ENCODE results near the gene ATP11B. TPM values are rescaled to one million over a fixed set of nuclear protein-coding genes. Genes with fewer than 3 reads are reported as not detected.

The ATP11B gene
- polyA plus RNA-seq, 1 experiment, result 11.2 TPM

DNA sequence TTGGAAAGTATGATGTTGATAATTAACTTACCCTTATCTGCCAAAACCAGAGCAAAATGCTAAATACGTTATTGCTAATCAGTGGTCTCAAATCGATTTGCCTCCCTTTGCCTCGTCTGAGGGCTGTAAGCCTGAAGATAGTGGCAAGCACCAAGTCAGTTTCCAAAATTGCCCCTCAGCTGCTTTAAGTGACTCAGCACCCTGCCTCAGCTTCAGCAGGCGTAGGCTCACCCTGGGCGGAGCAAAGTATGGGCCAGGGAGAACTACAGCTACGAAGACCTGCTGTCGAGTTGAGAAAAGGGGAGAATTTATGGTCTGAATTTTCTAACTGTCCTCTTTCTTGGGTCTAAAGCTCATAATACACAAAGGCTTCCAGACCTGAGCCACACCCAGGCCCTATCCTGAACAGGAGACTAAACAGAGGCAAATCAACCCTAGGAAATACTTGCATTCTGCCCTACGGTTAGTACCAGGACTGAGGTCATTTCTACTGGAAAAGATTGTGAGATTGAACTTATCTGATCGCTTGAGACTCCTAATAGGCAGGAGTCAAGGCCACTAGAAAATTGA is 127.3 kb downstream of the ATP11B start:
- Histone ChIP-seq H3K4me3 (ENCODE audit: low read depth, low read length) (no peak overlapping the region), H3K27me3 (ENCODE audit: control insufficient read depth, insufficient read depth, low read length) (no peaks in the 10 kb centered on the region), H3K36me3 (ENCODE audit: control insufficient read depth, insufficient read depth, low read length) (peaks cover 2% of the 10 kb centered on the region; the same call in 1 of the 2 replicates)
- TF ChIP-seq, protein P1, sequence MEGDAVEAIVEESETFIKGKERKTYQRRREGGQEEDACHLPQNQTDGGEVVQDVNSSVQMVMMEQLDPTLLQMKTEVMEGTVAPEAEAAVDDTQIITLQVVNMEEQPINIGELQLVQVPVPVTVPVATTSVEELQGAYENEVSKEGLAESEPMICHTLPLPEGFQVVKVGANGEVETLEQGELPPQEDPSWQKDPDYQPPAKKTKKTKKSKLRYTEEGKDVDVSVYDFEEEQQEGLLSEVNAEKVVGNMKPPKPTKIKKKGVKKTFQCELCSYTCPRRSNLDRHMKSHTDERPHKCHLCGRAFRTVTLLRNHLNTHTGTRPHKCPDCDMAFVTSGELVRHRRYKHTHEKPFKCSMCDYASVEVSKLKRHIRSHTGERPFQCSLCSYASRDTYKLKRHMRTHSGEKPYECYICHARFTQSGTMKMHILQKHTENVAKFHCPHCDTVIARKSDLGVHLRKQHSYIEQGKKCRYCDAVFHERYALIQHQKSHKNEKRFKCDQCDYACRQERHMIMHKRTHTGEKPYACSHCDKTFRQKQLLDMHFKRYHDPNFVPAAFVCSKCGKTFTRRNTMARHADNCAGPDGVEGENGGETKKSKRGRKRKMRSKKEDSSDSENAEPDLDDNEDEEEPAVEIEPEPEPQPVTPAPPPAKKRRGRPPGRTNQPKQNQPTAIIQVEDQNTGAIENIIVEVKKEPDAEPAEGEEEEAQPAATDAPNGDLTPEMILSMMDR (IDR thresholded peaks at IDR 0.05; ENCODE audit: insufficient read depth, low read depth, low read length), result no peak
- POLR2A ChIA-PET, result no interaction called here
- DNase-seq (ENCODE audit: low read depth), result no peak
- CTCF ChIA-PET, result interaction anchor here (0.9 kb wide), 1 partner anchor 136 kb away, joined by 4 read pairs; no protein-coding TSS in a partner anchor

DNA sequence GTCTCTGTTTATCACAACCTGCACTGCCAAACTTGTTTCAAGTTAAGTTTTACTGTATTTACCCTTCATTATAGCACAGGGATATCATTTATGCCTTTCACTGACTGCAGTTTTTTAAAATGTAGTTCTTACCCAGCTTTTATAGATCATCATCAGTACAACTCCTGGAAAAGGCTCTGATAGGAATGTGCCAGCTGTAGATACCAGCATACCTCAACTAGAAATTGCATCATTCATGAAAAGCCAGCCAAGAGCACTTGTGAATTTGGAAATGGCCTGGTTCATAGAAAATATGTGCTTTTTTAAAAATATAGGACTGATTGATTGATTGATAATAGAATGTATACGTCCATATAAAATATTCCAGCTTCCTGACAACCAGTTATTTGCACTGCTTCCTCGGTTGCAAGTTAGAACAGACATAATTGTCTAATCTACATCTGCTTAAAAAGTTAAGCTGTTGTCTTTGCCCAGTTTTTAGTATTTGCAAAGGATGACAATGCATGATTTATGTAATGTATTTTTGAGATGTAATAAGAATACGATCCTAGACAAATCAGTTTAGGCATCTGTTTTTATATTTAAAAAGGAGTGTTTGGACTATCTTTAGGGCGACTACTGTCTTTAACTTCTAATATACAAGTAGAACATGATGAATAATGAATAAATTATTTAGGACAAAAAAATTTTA is 128.5 kb downstream of the ATP11B start:
- no peak for DNase-seq (ENCODE audit: low read depth)
- TF ChIP-seq, protein P1 (IDR thresholded peaks at IDR 0.05; ENCODE audit: insufficient read depth, low read depth, low read length), result no peak
- ChIA-PET CTCF (interaction anchor here (0.6 to 1.1 kb wide), 2 partner anchors 14 to 32 kb away, joined by 3 to 5 read pairs; no protein-coding TSS in a partner anchor), POLR2A (no interaction called here)
- Histone ChIP-seq H3K27me3 (ENCODE audit: control insufficient read depth, insufficient read depth, low read length) (no peaks in the 10 kb centered on the region), H3K36me3 (ENCODE audit: control insufficient read depth, insufficient read depth, low read length) (peaks cover 2% of the 10 kb centered on the region; the same call in 1 of the 2 replicates), H3K4me3 (ENCODE audit: low read depth, low read length) (no peak overlapping the region)

DNA sequence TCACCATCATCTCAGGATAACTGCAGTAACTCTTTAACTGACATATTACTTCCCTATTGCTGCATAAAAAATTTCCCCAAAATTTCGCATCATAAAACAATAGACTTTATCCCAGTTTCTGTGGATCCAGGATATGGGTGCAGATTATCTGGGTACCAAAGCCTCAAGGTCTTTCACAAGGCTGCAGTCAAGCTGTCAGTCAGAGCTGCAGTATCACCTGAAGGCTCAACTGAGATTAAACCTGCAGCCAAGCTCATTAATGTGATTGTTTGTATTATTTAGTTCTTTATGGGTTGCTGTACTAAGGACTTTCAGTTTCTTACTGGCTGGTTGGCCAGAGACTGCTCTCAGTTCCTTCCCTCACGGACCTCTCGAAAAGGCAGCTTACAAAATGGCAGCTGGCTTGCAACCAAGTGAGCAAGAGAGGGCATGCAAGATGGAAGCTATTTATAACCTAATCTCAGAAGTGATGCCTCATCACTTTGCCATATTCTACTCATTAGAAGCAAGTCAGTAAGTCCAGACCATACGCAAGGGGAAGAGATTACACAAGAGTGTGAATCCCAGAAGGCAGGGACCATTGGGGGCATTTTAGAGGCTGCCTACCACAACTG is 132.1 kb downstream of the ATP11B start:
- H3K4me3 ChIP-seq (ENCODE audit: low read depth, low read length), result no peak overlapping the region
- DNase-seq (ENCODE audit: low read depth), result no peak
- peaks cover under 1% of the 10 kb centered on the region; the same call in 1 of the 2 replicates for H3K36me3 ChIP-seq (ENCODE audit: control insufficient read depth, insufficient read depth, low read length)
- TF ChIP-seq, protein P1 (IDR thresholded peaks at IDR 0.05; ENCODE audit: insufficient read depth, low read depth, low read length), result no peak
- no peaks in the 10 kb centered on the region for H3K27me3 ChIP-seq (ENCODE audit: control insufficient read depth, insufficient read depth, low read length)
- CTCF ChIA-PET, result interaction anchor here (0.9 to 1.0 kb wide), 3 partner anchors 22 to 88 kb away, joined by 3 read pairs; no protein-coding TSS in a partner anchor
- POLR2A ChIA-PET, result no interaction called here

DNA sequence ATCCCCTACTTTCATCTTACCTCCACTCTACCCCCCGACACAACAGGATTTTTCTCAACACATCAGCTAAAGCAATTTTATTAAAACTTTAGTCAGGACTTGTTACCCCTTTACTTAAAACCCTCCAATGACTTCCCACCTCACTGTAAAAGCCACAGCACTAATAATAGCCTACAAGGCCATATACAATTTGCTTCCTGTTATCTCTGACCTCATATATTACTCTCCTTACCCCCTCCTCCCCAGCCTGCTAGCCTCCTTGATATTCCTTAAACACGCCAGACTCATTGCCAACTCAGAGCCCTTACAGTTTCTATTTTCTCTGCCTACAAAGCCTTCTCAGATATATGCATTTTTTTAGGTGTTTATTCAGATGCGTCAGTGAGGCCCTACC is 132.6 kb downstream of the ATP11B start:
- TF ChIP-seq, protein P1 (IDR thresholded peaks at IDR 0.05; ENCODE audit: insufficient read depth, low read depth, low read length), result no peak
- no peaks in the 10 kb centered on the region for H3K27me3 ChIP-seq (ENCODE audit: control insufficient read depth, insufficient read depth, low read length)
- no peak for DNase-seq (ENCODE audit: low read depth)
- ChIA-PET CTCF (interaction anchor here (0.9 to 1.0 kb wide), 3 partner anchors 22 to 89 kb away, joined by 3 read pairs; no protein-coding TSS in a partner anchor), POLR2A (no interaction called here)
- H3K4me3 ChIP-seq (ENCODE audit: low read depth, low read length), result no peak overlapping the region
- no peaks in the 10 kb centered on the region for H3K36me3 ChIP-seq (ENCODE audit: control insufficient read depth, insufficient read depth, low read length)

DNA sequence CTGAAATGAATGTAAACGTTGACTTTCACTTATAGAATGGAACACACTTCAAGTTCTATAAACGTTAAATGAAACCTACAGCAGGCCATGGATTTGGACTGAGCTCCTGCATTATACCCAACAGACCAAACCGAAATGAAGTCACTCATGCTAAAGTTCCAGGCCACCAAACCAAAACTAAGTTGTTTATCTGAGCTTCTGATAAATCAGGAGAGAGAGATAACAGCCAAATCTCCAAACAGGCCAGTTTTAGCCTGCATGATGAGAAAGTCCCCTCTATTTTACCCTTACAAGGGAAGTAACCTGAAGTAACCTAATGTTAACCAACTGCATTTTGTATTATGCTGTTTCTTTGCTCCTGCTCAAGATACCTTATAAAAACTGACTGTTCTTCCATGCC is 142.5 kb downstream of the ATP11B start:
- H3K4me3 ChIP-seq (ENCODE audit: low read depth, low read length), result no peak overlapping the region
- TF ChIP-seq, protein P1 (IDR thresholded peaks at IDR 0.05; ENCODE audit: insufficient read depth, low read depth, low read length), result no peak
- no peaks in the 10 kb centered on the region for H3K27me3 ChIP-seq (ENCODE audit: control insufficient read depth, insufficient read depth, low read length)
- ChIA-PET POLR2A (no interaction called here), CTCF (interaction anchor here (0.6 to 1.3 kb wide), 3 partner anchors 14 to 831 kb away, joined by 3 to 5 read pairs (median 4); no protein-coding TSS in a partner anchor)
- DNase-seq (ENCODE audit: low read depth), result no peak
- no peaks in the 10 kb centered on the region for H3K36me3 ChIP-seq (ENCODE audit: control insufficient read depth, insufficient read depth, low read length)

Measured in BJ (cell line).